Stimulated activated CD8-positive, alpha-beta memory T cell treated with anti-CD3 and anti-CD28 coated beads, Interleukin-7, amount 100 ng/mL, for 4 hours (primary cell): ENCODE data around the gene SVOPL.
"Not testable (repeated sequence)": the region's sequence is repeated elsewhere in the genome, so short reads cannot be mapped to it uniquely, and the experiment has no call there.

Source experiments
- DNase-seq, 2 donors: peaks; one replicate each; pipeline ENCODE4 v3.0.0-alpha.2; 2020; ENCODE audit warnings: low read depth in 2 of 2

SVOPL gene

GRCh38 chr7:138699661-138700060, 1.5 kb downstream of the SVOPL start:
- DNase-seq, result no peak

- DNase-seq, result no peak
Measured at GRCh38 chr7:138698281-138698680, 2.9 kb downstream of the SVOPL start.

- DNase-seq, result no peak
Measured at GRCh38 chr7:138697535-138698182, 3.5 kb downstream of the SVOPL start.

GRCh38 chr7:138695776-138696175, 5.4 kb downstream of the SVOPL start:
- DNase-seq, result not testable (repeated sequence)

- no peak for DNase-seq
Measured at GRCh38 chr7:138695106-138695505, 6.1 kb downstream of the SVOPL start.

- DNase-seq, result no peak
Measured at GRCh38 chr7:138691178-138691577, 10.0 kb downstream of the SVOPL start.

- DNase-seq, result no peak
Measured at GRCh38 chr7:138690495-138690894, 10.7 kb downstream of the SVOPL start.

GRCh38 chr7:138688037-138688436, 13.1 kb downstream of the SVOPL start:
- DNase-seq, result not testable (repeated sequence)

GRCh38 chr7:138684340-138684739, 16.8 kb downstream of the SVOPL start:
- DNase-seq, result no peak

GRCh38 chr7:138679793-138680192, 21.4 kb downstream of the SVOPL start:
- DNase-seq, result no peak

GRCh38 chr7:138670594-138670993, 30.6 kb downstream of the SVOPL start:
- DNase-seq, result no peak

- DNase-seq, result no peak
Measured at GRCh38 chr7:138669364-138669763, 31.8 kb downstream of the SVOPL start.

GRCh38 chr7:138668946-138669345, 32.2 kb downstream of the SVOPL start:
- no peak for DNase-seq

- no peak for DNase-seq
Measured at GRCh38 chr7:138668229-138668596, 32.9 kb downstream of the SVOPL start.

GRCh38 chr7:138667535-138668228, 33.5 kb downstream of the SVOPL start:
- DNase-seq, result no peak

- no peak for DNase-seq
Measured at GRCh38 chr7:138666385-138666784, 34.8 kb downstream of the SVOPL start.

GRCh38 chr7:138665669-138666140, 35.5 kb downstream of the SVOPL start:
- DNase-seq, result no peak

- DNase-seq, result no peak
Measured at GRCh38 chr7:138665249-138665648, 35.9 kb downstream of the SVOPL start.

- no peak for DNase-seq
Measured at GRCh38 chr7:138663725-138664710, 37.1 kb downstream of the SVOPL start.

GRCh38 chr7:138662991-138663320, 38.2 kb downstream of the SVOPL start:
- no peak for DNase-seq

- DNase-seq, result no peak
Measured at GRCh38 chr7:138662076-138662990, 38.8 kb downstream of the SVOPL start.
